ENCODE measurements around the gene SYTL1.

SYTL1 gene

DNA sequence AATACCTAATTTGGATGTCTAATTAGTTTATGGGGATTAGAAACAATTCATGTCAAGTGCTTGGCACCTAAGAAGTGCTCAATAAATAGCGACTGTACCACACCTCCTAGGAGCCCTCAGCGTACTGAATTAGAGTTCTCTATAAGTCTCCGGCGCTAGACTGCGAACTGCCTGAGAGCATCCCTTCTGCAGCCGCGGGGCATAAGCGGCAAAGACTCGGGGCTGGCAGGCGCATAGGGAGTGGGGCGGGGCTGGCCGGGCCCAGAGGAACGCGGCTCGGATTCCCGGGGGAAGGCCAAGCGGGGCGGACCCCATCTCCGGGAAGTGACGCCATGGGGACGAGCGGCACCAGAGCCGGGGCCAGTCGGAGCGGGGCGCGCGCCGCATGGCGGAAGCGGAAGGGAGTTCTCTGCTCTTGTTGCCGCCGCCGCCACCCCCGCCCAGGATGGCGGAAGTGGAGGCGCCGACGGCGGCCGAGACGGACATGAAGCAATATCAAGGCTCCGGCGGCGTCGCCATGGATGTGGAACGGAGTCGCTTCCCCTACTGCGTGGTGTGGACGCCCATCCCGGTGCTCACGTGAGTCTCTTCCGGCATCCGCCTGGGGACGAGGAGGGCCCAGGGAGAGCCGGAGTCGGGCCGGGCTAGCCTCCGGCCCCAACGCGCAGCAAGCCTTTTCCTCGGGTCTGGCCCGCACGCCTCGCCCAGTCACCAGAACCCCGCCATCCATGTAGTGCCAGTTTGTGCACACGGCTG is 19.8 kb upstream of the SYTL1 start, which contains the start of gene TMEM222:
TMEM222 (plus strand) TSS at position 351 of the 756 bp plus-strand sequence; CDS start at position 386, 35 bp downstream.
- DNase-seq (ENCODE audit: low read depth) = peak; percentile 98

DNA sequence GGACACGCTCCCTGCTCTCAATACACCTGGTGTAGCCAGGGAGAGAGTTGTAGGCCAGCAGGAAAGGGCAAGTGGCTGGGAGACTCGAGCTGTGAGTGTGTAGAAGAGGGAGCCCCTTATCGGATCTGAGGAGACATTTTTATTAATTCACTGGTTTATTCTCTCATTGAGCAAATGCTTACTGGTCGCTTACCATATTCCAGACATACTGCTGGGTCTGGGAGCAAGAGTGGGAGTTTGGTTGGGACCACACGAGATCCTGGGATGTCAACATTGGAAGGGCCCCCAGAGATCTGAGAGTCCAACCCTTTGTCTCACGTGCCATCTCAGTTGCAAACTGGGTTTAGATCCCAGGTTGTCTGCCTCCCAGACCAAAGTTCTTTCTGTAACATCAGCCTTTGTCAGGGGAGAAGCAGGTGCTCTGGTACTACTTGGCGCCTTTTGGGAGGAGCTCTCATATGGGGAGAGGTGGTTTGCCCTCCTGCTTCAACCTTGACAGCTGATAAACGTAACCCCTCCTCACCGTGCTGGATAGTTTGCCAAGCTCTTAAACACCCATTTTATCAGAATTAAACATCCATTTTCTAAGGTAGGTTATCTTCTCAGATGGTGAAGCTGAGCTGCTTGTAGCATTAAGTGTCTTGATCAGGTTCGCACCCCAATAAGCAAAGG is 19.1 kb upstream of the SYTL1 start:
- no peak for DNase-seq (ENCODE audit: low read depth)

- no peak for DNase-seq (ENCODE audit: low read depth)
These were observed 16.5 kb upstream of the SYTL1 start for GRCh38 chr1:27325286-27325685.

GRCh38 chr1:27327964-27328363 is 13.9 kb upstream of the SYTL1 start:
- DNase-seq (ENCODE audit: low read depth) = no peak

- no peak for DNase-seq (ENCODE audit: low read depth)
These were observed 11.0 kb upstream of the SYTL1 start for GRCh38 chr1:27330786-27331185.

GRCh38 chr1:27331426-27331825 is 10.4 kb upstream of the SYTL1 start:
- DNase-seq (ENCODE audit: low read depth) = no peak

DNA sequence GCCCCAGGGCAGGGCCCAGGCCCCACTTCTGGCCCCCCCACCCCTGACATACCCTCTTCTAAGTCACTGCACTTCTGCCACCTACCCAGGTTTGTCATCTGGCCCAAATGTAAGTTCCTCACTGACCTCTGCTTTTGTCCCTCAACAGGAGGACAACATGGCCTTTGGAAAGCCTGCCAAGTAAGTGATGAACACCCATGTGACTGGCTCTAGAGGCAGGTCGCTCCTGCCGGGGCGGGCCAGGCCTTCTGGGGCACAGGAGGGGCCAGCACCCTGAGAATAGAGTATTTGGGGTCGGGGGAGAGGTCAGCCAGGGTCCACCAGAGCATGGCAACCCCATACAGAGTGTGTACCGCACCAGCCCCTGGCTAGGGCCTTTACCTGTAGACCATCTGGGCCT is 9.9 kb upstream of the SYTL1 start:
- no peak for DNase-seq (ENCODE audit: low read depth)

GRCh38 chr1:27332536-27333281 is 9.1 kb upstream of the SYTL1 start:
- no peak for DNase-seq (ENCODE audit: low read depth)

GRCh38 chr1:27333717-27334279 is 8.0 kb upstream of the SYTL1 start:
- no peak for DNase-seq (ENCODE audit: low read depth)

DNA sequence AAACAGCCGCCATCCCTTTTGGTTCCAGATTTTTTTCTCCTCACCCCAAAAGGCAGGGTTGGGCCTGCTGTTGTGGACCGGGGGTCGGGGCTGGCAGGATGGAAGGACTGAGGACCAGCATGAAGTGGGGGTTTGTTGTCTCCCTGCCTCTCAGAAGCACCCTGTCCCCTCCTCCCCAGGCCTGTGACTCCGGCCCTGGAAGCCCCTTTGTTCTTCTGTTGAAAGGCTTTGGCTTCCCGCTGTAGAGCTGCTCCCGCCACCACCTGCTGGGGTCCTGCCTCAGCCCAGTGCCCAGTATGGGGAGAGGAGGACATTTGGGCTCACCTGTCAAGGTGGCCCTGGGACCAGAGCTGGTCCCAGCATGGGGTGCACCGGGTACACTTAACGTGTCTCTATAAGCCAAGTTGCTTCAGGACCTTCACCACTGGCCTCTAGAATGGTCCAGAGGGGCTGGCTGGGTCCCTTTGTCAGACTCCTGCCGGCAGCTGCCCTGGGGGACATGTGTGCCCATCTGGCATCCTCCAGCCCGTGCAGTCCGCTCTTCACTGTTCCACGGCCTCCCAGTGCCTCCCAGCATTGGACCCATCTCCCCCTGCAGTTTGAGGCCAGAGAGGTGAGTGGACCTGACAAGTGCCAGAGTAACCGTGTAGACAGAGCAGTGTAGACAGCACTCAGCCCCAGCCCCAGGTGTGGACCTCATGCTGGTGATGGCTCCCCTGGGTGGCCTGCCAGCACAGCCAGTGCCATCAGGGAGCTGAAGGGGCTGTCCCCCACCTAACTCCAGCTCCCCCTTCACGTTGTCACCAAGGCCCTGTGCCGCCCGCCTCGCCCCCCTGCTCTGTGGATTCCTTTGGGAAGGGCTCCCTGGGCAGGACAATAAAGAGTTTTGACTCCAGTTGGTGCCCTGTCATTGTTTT is 6.1 kb upstream of the SYTL1 start:
- no peak for DNase-seq (ENCODE audit: low read depth)

GRCh38 chr1:27336756-27337155 is 5.1 kb upstream of the SYTL1 start:
- no peak for DNase-seq (ENCODE audit: low read depth)

- no peak for DNase-seq (ENCODE audit: low read depth)
These were observed 3.1 kb upstream of the SYTL1 start for GRCh38 chr1:27338751-27339150.

DNA sequence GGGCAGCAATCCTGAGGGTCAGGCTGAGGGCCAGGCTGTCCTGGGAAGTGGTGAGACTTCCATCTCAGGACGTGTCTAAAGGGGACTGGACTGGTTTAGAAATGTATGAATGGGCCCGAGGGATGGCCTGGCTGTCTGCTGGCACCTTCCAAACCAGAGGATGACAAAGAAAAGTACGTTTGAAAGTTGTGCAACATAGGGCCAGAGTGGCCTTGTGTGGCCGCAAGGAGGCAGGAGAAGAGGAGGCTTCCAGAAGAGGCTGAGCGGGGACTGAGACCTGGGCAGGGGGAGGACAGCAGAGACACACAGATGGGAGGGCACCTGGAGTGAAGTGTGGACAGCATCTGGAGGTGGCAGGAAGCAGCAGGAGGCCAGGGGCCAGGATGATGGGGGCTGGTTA is 2.6 kb upstream of the SYTL1 start:
- DNase-seq (ENCODE audit: low read depth) = no peak

DNA sequence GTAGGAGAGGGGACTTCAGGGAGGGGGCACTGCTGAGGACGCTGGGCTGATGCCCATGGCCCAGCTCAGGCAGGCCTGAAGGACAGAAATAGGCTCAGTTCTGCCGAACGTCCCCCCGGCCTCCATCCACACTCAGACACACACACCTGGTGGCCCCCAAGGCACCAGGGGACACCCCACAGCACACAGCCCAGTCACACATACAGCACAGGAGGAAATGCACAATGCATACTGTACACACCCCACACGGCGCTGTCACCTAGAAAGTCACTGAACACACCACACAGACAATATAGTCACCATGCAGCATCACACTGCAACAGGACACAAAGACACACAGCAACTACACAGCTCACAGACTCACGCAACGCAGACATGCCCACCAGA is 562 bp downstream of the SYTL1 start:
- DNase-seq (ENCODE audit: low read depth) = no peak

GRCh38 chr1:27342778-27343638 is 1.2 kb downstream of the SYTL1 start:
- peak; percentile 65 for DNase-seq (ENCODE audit: low read depth)

GRCh38 chr1:27343639-27344025 is 1.8 kb downstream of the SYTL1 start:
- no peak for DNase-seq (ENCODE audit: low read depth)

DNA sequence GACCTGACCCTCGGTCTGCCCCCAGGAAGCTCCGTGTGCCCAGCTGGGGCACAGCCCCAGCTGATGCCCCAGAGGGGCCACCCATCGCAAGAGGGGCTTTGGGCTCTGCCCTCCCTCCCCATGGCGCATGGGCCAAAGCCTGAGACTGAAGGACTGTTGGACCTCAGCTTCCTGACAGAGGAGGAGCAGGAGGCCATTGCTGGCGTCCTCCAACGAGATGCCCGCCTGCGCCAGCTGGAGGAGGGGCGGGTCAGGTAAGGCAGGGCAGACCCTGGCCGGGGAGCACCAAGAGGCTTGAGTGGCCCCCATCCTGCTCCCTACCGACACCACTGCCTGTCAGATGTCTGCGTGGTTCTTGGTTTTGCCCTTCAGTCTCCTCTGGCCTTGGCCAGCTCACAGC is 3.5 kb downstream of the SYTL1 start:
- no peak for DNase-seq (ENCODE audit: low read depth)

GRCh38 chr1:27346357-27346756 is 4.5 kb downstream of the SYTL1 start:
- no peak for DNase-seq (ENCODE audit: low read depth)

DNA sequence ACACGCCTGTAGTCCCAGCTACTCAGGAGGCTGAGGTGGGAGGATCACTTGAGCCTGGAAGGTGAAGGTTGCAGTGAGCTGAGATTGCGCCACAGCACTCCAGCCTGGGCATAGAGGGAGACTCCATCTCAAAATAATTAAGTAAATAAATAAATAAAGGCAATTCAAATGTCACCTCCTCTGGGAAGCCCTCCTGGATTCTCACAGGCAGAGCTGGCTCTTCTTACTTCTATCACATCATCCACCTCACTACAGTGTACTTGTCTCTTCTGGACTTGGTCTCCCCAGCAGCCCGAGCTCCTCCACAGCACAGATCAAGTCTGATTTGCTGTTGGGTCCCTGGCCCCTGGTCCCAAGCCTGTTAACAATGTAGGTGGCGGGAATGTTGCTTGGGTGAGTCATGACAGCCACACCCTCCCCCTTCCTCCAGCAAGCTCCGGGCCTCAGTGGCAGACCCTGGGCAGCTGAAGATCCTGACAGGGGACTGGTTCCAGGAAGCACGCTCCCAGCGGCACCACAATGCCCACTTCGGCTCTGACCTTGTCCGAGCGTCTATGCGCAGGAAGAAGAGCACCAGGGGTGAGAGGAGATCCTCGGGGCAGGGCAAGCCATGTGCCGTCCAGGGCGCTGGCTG is 5.3 kb downstream of the SYTL1 start:
- DNase-seq (ENCODE audit: low read depth) = no peak
